ENCODE measurements around the gene PPARD. TPM values are rescaled to one million over a fixed set of nuclear protein-coding genes. Genes with fewer than 3 reads are reported as not detected.

Gene PPARD
- total RNA-seq: 20.2 and 21.4 TPM in 2 replicates

- CTCF ChIA-PET: interaction anchor here (0.6 to 5.2 kb wide), 16 partner anchors 10 to 126 kb away, joined by 3 to 84 read pairs (median 4); partner anchors contain the start of genes DEF6, FANCE, RPL10A and ZNF76
- peak; percentile 62 for TF ChIP-seq CTCF (IDR thresholded peaks at IDR 0.05)
- no peaks in the 10 kb centered on the region for H3K27me3 Mint-ChIP-seq
- POLR2A ChIA-PET: interaction anchor here (0.6 to 3.8 kb wide), 14 partner anchors 10 to 391 kb away, joined by 3 to 29 read pairs (median 4); partner anchors contain the start of genes FANCE and RPL10A
- H3K27ac Mint-ChIP-seq: peak within 1 kb of the TSS; percentile 91
- H3K4me1 Mint-ChIP-seq: peaks cover 59% of the 10 kb centered on the region
- H3K4me3 Mint-ChIP-seq: peak within 1 kb of the TSS; percentile 87
- ATAC-seq (ENCODE audit: low read depth) (peak; percentile 98), DNase-seq (peak; percentile 99)
- H3K36me3 Mint-ChIP-seq (ENCODE audit: low read depth): peaks cover 29% of the 10 kb centered on the region
- intact Hi-C loops (cut with micrococcal nuclease): loop anchor here (1.0 to 5.0 kb wide), 6 partner anchors 45 to 390 kb away; partner anchors contain the start of genes DEF6 and RPL10A
- H3K9me3 Mint-ChIP-seq: no peaks in the 10 kb centered on the region
These were observed at the start of gene PPARD for GRCh38 chr6:35342258-35343091. TSS of gene PPARD (plus strand) at chr6:35342558. CDS start at chr6:35411088, 68,530 bp downstream.

DNA sequence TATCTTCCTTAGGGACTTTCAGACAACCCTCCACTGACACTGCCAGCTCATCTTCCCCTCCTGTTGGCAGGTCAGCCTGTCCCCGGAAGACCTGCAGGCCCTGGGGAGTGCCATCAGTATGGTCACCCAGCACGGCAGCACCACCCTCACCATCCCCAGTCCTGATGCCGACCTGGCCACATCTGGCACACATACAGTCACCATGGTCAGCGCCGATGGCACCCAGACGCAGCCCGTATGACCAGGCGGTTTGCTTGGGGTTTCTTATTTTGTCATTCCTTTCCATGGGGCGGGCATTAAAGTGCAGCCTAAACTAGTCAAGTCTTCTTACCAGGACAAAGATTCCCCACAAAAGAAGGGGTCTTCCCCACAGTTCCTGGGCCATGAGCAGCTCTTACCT, 48.7 kb upstream of the PPARD start:
- ChIA-PET CTCF (interaction anchor here (0.7 to 2.5 kb wide), 8 partner anchors 9 to 174 kb away, joined by 3 to 18 read pairs (median 4); partner anchors contain the start of gene RPL10A), POLR2A (interaction anchor here (2.0 kb wide), 1 partner anchor 174 kb away, joined by 7 read pairs; the partner anchor contains the start of gene RPL10A)
- DNase-seq: no peak
- peaks cover 69% of the 10 kb centered on the region for H3K36me3 Mint-ChIP-seq (ENCODE audit: low read depth)
- H3K27ac Mint-ChIP-seq: no peak overlapping the region
- peaks cover 24% of the 10 kb centered on the region for H3K4me1 Mint-ChIP-seq
- no peak for TF ChIP-seq CTCF (IDR thresholded peaks at IDR 0.05)
- intact Hi-C loops (cut with micrococcal nuclease): loop anchor here (1.0 to 10.0 kb wide), 3 partner anchors 35 to 444 kb away; partner anchors contain the start of genes ARMC12 and ZNF76
- H3K27me3 Mint-ChIP-seq: no peaks in the 10 kb centered on the region
- no peak overlapping the region for H3K4me3 Mint-ChIP-seq
- ATAC-seq (ENCODE audit: low read depth): no peak
- H3K9me3 Mint-ChIP-seq: no peaks in the 10 kb centered on the region

- no peaks in the 10 kb centered on the region for H3K27me3 Mint-ChIP-seq
- TF ChIP-seq CTCF (IDR thresholded peaks at IDR 0.05): no peak
- intact Hi-C loops (cut with micrococcal nuclease): loop anchor here (1.0 to 10.0 kb wide), 3 partner anchors 36 to 443 kb away; partner anchors contain the start of genes ARMC12 and ZNF76
- CTCF ChIA-PET: interaction anchor here (0.7 to 7.6 kb wide), 10 partner anchors 8 to 173 kb away, joined by 3 to 146 read pairs (median 8); partner anchors contain the start of genes FANCE and RPL10A
- H3K27ac Mint-ChIP-seq: peak overlapping the region; percentile 32
- H3K4me1 Mint-ChIP-seq: peaks cover 31% of the 10 kb centered on the region
- POLR2A ChIA-PET: interaction anchor here (2.0 kb wide), 1 partner anchor 173 kb away, joined by 7 read pairs; the partner anchor contains the start of gene RPL10A
- DNase-seq (no peak), ATAC-seq (ENCODE audit: low read depth) (peak; percentile 33)
- H3K4me3 Mint-ChIP-seq: no peak overlapping the region
- peaks cover 62% of the 10 kb centered on the region for H3K36me3 Mint-ChIP-seq (ENCODE audit: low read depth)
- H3K9me3 Mint-ChIP-seq: no peaks in the 10 kb centered on the region
These were observed 47.9 kb upstream of the PPARD start for GRCh38 chr6:35294308-35294945.

DNA sequence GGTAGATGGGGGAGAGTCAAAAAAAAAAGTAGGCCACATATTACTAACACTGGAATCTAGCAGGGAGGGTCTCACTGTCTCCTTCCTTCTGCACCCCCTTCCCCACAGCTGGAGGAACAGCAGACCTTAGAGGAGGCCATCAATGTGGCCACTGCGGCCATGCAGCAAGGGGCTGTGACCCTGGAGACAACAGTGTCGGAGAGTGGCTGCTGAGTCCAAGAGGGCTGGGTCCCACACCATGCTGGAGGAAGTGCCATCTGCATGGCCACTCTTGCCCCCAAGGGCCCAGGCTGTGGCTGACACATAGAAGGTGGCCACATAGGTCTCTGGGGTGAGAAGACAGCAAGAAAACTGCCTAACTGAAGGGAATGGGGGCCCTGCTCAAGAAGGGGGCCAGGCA, 47.3 kb upstream of the PPARD start:
- ChIA-PET CTCF (interaction anchor here (5.3 to 7.6 kb wide), 2 partner anchors 32 to 155 kb away, joined by 81 to 146 read pairs; partner anchors contain the start of gene FANCE), POLR2A (interaction anchor here (1.5 kb wide), 1 partner anchor 172 kb away, joined by 6 read pairs; no protein-coding TSS in a partner anchor)
- Mint-ChIP-seq H3K4me1 (peaks cover 37% of the 10 kb centered on the region), H3K36me3 (ENCODE audit: low read depth) (peaks cover 59% of the 10 kb centered on the region), H3K27me3 (no peaks in the 10 kb centered on the region), H3K9me3 (no peaks in the 10 kb centered on the region), H3K4me3 (no peak overlapping the region), H3K27ac (no peak overlapping the region)
- ATAC-seq (ENCODE audit: low read depth): no peak
- DNase-seq: no peak
- intact Hi-C loops (cut with micrococcal nuclease): loop anchor here (2.0 to 10.0 kb wide), 2 partner anchors 36 to 290 kb away; partner anchors contain the start of gene ZNF76
- no peak for TF ChIP-seq CTCF (IDR thresholded peaks at IDR 0.05)

Measured in activated B cell treated with CpG ODN at 0.5 μM for 24 hours (primary cell).